Breast epithelium (tissue), 4 donors: ENCODE measurements around the gene DYDC2. TPM values are rescaled to one million over a fixed set of nuclear protein-coding genes. Genes with fewer than 3 reads are reported as not detected.
"Not testable (repeated sequence)": the region's sequence is repeated elsewhere in the genome, so short reads cannot be mapped to it uniquely, and the experiment has no call there.

Source experiments
- DNase-seq, 2 donors: peaks; one replicate each; pipeline ENCODE4 v3.0.0-alpha.2; 2019; ENCODE audit warnings: low spot score in 2 of 2
- H3K27ac ChIP-seq, 2 donors: fragments of 200-600 bp; sonication (generic) in 1 of 2; one replicate each; pipeline ENCODE4 v1.5.1; 2016 to 2019; ENCODE audit warnings: mild to moderate bottlenecking in 1 of 2
- H3K27me3 ChIP-seq, 2 donors: fragments of 200-600 bp; sonication (generic) in 1 of 2; one replicate each; pipeline versions ENCODE4 v1.5.1 to v1.6.0; 2017 to 2019; ENCODE audit warnings: control low read depth in 1 of 2, mild to moderate bottlenecking in 1 of 2
- H3K36me3 ChIP-seq: fragments of 200-600 bp; one replicate; pipeline ENCODE4 v1.5.1; 2019
- H3K4me1 ChIP-seq, 2 donors: fragments of 200-600 bp; sonication (generic); one replicate each; pipeline ENCODE4 v1.5.1; 2016 to 2019; ENCODE audit warnings: control low read depth in 1 of 2
- H3K4me3 ChIP-seq, 3 donors: fragments of 200-600 bp; sonication (generic); 1 replicate in 2 of 3; 2 replicates in 1 of 3; pipeline ENCODE4 v1.5.1; 2016 to 2019; ENCODE audit warnings: mild to moderate bottlenecking in 3 of 3, moderate library complexity in 2 of 3
- H3K9me3 ChIP-seq, 2 donors: fragments of 200-600 bp; sonication (generic) in 1 of 2; one replicate each; pipeline ENCODE4 v1.5.1; 2016 to 2019; ENCODE audit warnings: control low read depth in 1 of 2
- POLR2A ChIP-seq: fragments of 450-650 bp; IDR thresholded peaks from one replicate; pipeline ENCODE4 v1.6.1; 2016; ENCODE audit warnings: antibody characterized with exemption, mild to moderate bottlenecking, moderate library complexity
- POLR2AphosphoS5 ChIP-seq, 3 donors: sonication (generic); formaldehyde crosslinking; IDR thresholded peaks; one replicate each; pipeline ENCODE4 v1.6.1; 2017; ENCODE audit warnings: antibody characterized with exemption in 3 of 3
- intact Hi-C: fragments of 100-400 bp; cut with DNase I; formaldehyde crosslinking; loops from one replicate; pipeline ENCODE4 v1.15.1; 2023; ENCODE audit warnings: low total_unique reads
- total RNA-seq, 3 donors: library from RNA; depleted of rRNA; stranded (reverse); fragments of >200 nt; gene quantifications; one replicate each; pipeline ENCODE4 v1.1.0, GENCODE V29; 2016
- TF ChIP-seq, protein P1 (sequence below), 3 donors: fragments of 450-650 bp; IDR thresholded peaks; one replicate each; pipeline ENCODE4 v1.5.1; 2016 to 2017; ENCODE audit warnings: antibody characterized with exemption in 3 of 3, mild to moderate bottlenecking in 3 of 3, moderate library complexity in 3 of 3

The DYDC2 gene
- total RNA-seq, 3 donors from 2014 or later: 0.32 TPM; not detected in 2

DNA sequence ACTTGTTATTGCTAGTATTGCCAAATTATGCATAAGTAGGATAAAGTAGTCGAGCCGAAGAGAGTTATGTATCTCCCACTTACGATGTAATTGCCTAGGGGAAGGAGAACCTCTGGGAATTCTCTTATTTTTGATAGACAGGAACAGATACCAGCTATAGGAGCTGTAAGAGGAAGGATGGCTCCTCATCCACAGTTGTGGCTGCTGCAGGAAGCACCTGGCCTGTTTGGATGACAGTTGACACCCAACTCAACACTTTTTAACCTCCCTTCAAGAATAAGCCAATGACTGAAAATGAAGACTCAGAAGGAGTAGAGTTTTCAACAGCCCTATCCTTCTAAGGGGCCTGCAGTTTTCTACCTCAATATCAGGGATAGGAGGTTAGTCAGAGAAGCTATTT, 6.3 kb upstream of the DYDC2 start:
- Histone ChIP-seq H3K27me3 (no peaks in the 10 kb centered on the region), H3K4me3 (no peak overlapping the region), H3K4me1 (no peaks in the 10 kb centered on the region), H3K36me3 (no peaks in the 10 kb centered on the region), H3K27ac (no peak overlapping the region), H3K9me3 (no peaks in the 10 kb centered on the region)
- TF ChIP-seq POLR2A (no peak), POLR2AphosphoS5 (IDR thresholded peaks at IDR 0.05) (no peak)
- TF ChIP-seq, protein P1, sequence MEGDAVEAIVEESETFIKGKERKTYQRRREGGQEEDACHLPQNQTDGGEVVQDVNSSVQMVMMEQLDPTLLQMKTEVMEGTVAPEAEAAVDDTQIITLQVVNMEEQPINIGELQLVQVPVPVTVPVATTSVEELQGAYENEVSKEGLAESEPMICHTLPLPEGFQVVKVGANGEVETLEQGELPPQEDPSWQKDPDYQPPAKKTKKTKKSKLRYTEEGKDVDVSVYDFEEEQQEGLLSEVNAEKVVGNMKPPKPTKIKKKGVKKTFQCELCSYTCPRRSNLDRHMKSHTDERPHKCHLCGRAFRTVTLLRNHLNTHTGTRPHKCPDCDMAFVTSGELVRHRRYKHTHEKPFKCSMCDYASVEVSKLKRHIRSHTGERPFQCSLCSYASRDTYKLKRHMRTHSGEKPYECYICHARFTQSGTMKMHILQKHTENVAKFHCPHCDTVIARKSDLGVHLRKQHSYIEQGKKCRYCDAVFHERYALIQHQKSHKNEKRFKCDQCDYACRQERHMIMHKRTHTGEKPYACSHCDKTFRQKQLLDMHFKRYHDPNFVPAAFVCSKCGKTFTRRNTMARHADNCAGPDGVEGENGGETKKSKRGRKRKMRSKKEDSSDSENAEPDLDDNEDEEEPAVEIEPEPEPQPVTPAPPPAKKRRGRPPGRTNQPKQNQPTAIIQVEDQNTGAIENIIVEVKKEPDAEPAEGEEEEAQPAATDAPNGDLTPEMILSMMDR (IDR thresholded peaks at IDR 0.05): no peak
- DNase-seq: no peak
- intact Hi-C loops: no loop called here

DNA sequence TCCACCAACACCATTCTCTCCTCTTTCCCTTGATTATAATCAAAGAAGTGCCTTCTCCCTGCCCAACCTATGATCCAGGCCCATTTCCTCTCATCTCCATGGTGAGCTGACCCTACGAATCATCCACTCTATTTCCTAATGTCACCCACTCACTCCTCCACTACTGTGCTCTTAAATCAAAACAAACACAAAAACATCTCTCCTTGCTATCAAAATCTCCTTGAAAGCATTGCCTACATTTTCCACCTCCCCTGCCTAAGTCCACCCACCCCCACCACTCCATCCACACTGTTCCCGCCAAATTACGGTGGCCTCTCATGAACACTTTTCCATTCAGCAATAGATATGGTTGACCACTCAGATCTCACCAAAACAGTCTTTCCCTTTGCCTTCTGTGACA, 5.4 kb upstream of the DYDC2 start:
- Histone ChIP-seq H3K4me1 (no peaks in the 10 kb centered on the region), H3K27ac (no peak overlapping the region), H3K27me3 (no peaks in the 10 kb centered on the region), H3K4me3 (no peak overlapping the region), H3K36me3 (no peaks in the 10 kb centered on the region), H3K9me3 (no peaks in the 10 kb centered on the region)
- no peak for TF ChIP-seq POLR2AphosphoS5 (IDR thresholded peaks at IDR 0.05)
- intact Hi-C loops: no loop called here
- DNase-seq: no peak

DNA sequence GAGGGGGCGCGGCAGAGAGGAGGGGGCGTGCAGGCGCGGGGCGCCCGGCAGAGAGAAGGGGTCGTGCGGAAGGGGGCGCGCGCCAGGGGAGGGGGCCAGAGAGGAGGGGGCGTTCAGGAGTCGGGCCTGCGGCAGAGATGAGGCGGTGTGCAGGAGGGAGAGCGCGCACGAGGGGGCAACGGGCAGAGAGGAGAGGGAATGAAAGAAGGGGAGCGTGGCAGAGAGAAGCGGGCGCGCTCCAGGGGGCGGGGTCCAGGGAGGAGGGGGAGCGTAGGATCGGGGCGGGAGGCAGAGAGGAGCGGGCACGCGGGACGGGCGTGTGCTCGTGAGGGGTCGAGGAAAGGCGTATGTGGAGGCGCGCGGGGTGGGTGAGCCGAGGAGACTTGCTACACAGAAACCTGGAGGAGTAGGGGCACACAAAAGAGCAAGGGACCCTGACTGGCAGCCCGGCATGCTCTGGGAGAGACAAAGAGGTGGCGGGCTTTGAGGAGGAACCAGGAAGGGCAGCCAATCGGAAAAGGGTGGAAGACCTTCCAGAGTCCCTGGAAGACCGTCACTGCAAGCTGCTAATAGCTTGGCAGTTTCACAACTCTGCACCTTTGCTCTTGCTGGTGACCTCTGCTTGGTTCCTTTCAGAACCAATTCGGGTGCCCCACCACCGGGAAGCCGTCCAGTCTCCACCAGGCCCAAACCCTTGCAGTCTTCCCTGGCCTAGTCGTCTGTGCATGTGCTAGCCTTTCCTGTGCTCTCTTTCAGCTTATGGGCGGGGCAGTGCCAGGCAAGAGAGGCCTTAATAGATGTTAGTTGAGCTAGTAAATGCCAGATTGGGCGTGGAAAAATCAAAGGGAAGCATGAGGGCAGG, 639 bp downstream of the DYDC2 start:
- TF ChIP-seq POLR2A (no peak), POLR2AphosphoS5 (IDR thresholded peaks at IDR 0.05) (no peak)
- TF ChIP-seq, protein P1 (IDR thresholded peaks at IDR 0.05): no peak
- intact Hi-C loops: no loop called here
- H3K4me1 ChIP-seq: no peaks in the 10 kb centered on the region
- no peak overlapping the region for H3K27ac ChIP-seq
- no peaks in the 10 kb centered on the region for H3K27me3 ChIP-seq
- DNase-seq: no peak
- H3K36me3 ChIP-seq: no peaks in the 10 kb centered on the region
- peak overlapping the region; percentile 34 to 69 (median 51) for H3K4me3 ChIP-seq
- peaks cover 0 to 5% of the 10 kb centered on the region in 2 donors for H3K9me3 ChIP-seq

DNA sequence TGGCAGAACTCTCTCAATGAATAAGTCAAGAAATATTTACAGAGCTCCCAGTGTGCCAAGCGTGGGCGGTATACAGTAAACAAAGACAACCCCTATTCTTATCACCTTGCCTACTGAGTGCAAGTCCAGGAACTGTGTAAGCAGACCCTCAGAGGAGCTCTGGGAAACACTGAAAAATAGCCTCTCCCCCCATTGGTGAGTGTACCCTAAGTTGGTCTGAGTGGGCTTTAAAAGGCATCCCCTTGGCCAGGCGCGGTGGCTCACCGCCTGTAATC, 1.2 kb downstream of the DYDC2 start:
- intact Hi-C loops: no loop called here
- no peak for DNase-seq
- Histone ChIP-seq H3K27ac (no peak overlapping the region), H3K9me3 (peaks cover 0 to 5% of the 10 kb centered on the region in 2 donors), H3K4me1 (no peaks in the 10 kb centered on the region), H3K4me3 (no peak overlapping the region), H3K36me3 (no peaks in the 10 kb centered on the region), H3K27me3 (no peaks in the 10 kb centered on the region)
- TF ChIP-seq, protein P1 (IDR thresholded peaks at IDR 0.05): no peak
- TF ChIP-seq POLR2AphosphoS5 (IDR thresholded peaks at IDR 0.05) (no peak), POLR2A (no peak)

DNA sequence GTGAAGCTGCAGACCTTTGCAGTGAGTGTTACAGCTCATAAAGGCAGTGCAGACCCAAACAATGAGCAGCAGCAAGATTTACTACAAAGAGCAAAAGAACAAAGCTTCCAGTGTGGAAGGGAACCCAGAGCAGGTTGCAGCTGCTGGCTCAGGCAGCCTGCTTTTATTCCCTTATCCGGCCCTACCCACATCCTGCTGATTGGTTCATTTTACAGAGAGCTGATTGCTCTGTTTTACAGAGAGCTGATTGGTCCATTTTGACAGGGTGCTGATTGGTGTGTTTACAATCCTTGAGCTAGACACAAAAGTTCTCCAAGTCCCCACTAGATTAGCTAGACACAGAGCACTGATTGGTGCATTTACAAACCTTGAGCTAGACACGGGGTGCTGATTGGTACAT, 2.3 kb downstream of the DYDC2 start:
- H3K27ac ChIP-seq, H3K9me3 ChIP-seq, intact Hi-C loops, DNase-seq, H3K4me1 ChIP-seq, H3K36me3 ChIP-seq, H3K4me3 ChIP-seq, H3K27me3 ChIP-seq: not testable (repeated sequence)

DNA sequence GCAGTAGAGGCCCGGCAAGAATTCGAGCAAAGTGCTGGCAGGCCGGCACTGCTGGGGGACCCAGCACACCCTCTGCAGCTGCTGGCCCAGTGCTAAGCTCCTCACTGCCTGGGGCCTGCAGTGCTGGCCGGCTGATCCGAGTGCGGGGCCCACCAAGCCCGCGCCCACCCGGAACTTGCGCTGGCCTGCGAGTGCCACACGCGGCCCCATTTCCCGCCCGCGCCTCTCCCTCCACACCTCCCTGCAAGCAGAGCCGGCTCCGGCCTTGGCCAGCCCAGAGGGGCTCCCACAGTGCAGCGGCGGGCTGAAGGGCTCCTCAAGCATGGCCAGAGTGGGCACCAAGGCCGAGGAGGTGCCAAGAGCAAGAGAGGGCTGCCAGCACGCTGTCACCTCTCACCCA, 3.1 kb downstream of the DYDC2 start:
- intact Hi-C loops: no loop called here
- DNase-seq: no peak
- no peaks in the 10 kb centered on the region for H3K36me3 ChIP-seq
- H3K9me3 ChIP-seq: peaks cover 0 to 5% of the 10 kb centered on the region in 2 donors
- H3K4me3 ChIP-seq: no peak overlapping the region
- H3K27me3 ChIP-seq: no peaks in the 10 kb centered on the region
- no peak overlapping the region for H3K27ac ChIP-seq
- H3K4me1 ChIP-seq: no peaks in the 10 kb centered on the region
- TF ChIP-seq POLR2A (no peak), POLR2AphosphoS5 (IDR thresholded peaks at IDR 0.05) (no peak)
- TF ChIP-seq, protein P1 (IDR thresholded peaks at IDR 0.05): no peak
